IMR-90 (cell line): ENCODE measurements around the gene FNDC3B. TPM values are rescaled to one million over a fixed set of nuclear protein-coding genes. Genes with fewer than 3 reads are reported as not detected.

Source experiments
- ATAC-seq: fragments of 200-7000 bp; cut with Tn5 transposase; 2 replicates; pipeline ENCODE4 v1.9.1; 2020; ENCODE audit warnings: low read depth, mild to moderate bottlenecking, moderate library complexity
- BruUV-seq: library from RNA; stranded (reverse); fragments of 400-500 nt; replicated peaks from 2 replicates; lab custom pipeline; 2021; lab: Mats Ljungman, UMichigan
- CTCF ChIA-PET: fragments of 300-600 bp; formaldehyde crosslinking; extraction: SDS; loops from one replicate; lab custom pipeline; 2021; ENCODE audit warnings: antibody characterized with exemption; lab: Yijun Ruan, JAX
- POLR2A ChIA-PET: fragments of 300-600 bp; sonication (Branson Sonifier 250); formaldehyde crosslinking; loops from one replicate; lab custom pipeline; 2022; ENCODE audit warnings: antibody characterized with exemption; ENCODE audit not compliant: unreplicated experiment; lab: Charles Lee
- DNase-seq: peaks from one replicate; pipeline ENCODE4 v3.0.0; 2013
- H2AFZ ChIP-seq: replicated peaks from 2 replicates; pipeline ENCODE3; 2013; ENCODE audit warnings: low read length, mild to moderate bottlenecking; ENCODE audit not compliant: poor library complexity
- H2AK5ac ChIP-seq: 2 replicates; pipeline ENCODE4 v1.6.1; 2013; ENCODE audit warnings: low read depth, low read length, inconsistent platforms
- H2AK9ac ChIP-seq: replicated peaks from 2 replicates; pipeline ENCODE3; 2013; ENCODE audit warnings: mild to moderate bottlenecking, low read depth, low read length, moderate library complexity; ENCODE audit not compliant: poor library complexity
- H2BK120ac ChIP-seq: 2 replicates; pipeline ENCODE4 v1.6.1; 2013; ENCODE audit warnings: low read depth, low read length, inconsistent platforms
- H2BK15ac ChIP-seq: 3 replicates; pipeline ENCODE4 v1.6.1; 2013; ENCODE audit warnings: low read depth, low read length, inconsistent platforms
- H2BK20ac ChIP-seq: 2 replicates; pipeline ENCODE4 v1.6.1; 2013; ENCODE audit warnings: low read depth, mild to moderate bottlenecking, inconsistent platforms, low read length, moderate library complexity
- H2BK5ac ChIP-seq: 2 replicates; pipeline ENCODE4 v1.6.1; 2013; ENCODE audit warnings: mild to moderate bottlenecking, low read depth, low read length, inconsistent platforms; ENCODE audit not compliant: poor library complexity, severe bottlenecking
- H3K14ac ChIP-seq: replicated peaks from 2 replicates; pipeline ENCODE4 v1.6.1; 2013; ENCODE audit warnings: low read depth, low read length, inconsistent platforms
- H3K18ac ChIP-seq: 2 replicates; pipeline ENCODE4 v1.6.1; 2013; ENCODE audit warnings: low read depth, low read length, control low read depth
- H3K23ac ChIP-seq: 2 replicates; pipeline ENCODE4 v1.6.1; 2013; ENCODE audit warnings: low read depth, low read length, inconsistent platforms
- H3K27ac ChIP-seq: 2 replicates; pipeline ENCODE4 v1.5.1; 2013; ENCODE audit warnings: mild to moderate bottlenecking, control low read depth, low read length; ENCODE audit not compliant: insufficient read depth
- H3K27me3 ChIP-seq: 2 replicates; pipeline ENCODE4 v1.6.1; 2013; ENCODE audit warnings: low read length; ENCODE audit not compliant: control insufficient read depth, insufficient read depth
- H3K36me3 ChIP-seq: 2 replicates; pipeline ENCODE4 v1.6.1; 2013; ENCODE audit warnings: low read length, mixed read lengths; ENCODE audit not compliant: control insufficient read depth, insufficient read depth
- H3K4ac ChIP-seq: 2 replicates; pipeline ENCODE4 v1.6.1; 2013; ENCODE audit warnings: low read depth, low read length, inconsistent platforms
- H3K4me1 ChIP-seq: 2 replicates; pipeline ENCODE4 v1.6.1; 2013; ENCODE audit warnings: low read length, mixed read lengths; ENCODE audit not compliant: control insufficient read depth, insufficient read depth
- H3K4me2 ChIP-seq: 2 replicates; pipeline ENCODE4 v1.6.1; 2013; ENCODE audit warnings: low read depth, mild to moderate bottlenecking, control low read depth, low read length, moderate library complexity
- H3K4me3 ChIP-seq: 2 replicates; pipeline ENCODE4 v1.5.1; 2013; ENCODE audit warnings: low read depth, mild to moderate bottlenecking, control low read depth, low read length, moderate library complexity; ENCODE audit not compliant: insufficient read depth
- H3K56ac ChIP-seq: 2 replicates; pipeline ENCODE4 v1.6.1; 2013; ENCODE audit warnings: low read length, inconsistent platforms; ENCODE audit not compliant: insufficient read depth; ENCODE audit errors: extremely low read depth
- H3K79me1 ChIP-seq, 2 experiments: 2 replicates each; pipeline ENCODE4 v1.6.1; 2013; ENCODE audit warnings: low read length in 2 of 2, inconsistent platforms in 1 of 2, low read depth in 1 of 2
- H3K9ac ChIP-seq: 2 replicates; pipeline ENCODE4 v1.6.1; 2013; ENCODE audit warnings: low read depth, low read length, control low read depth
- H3K9me1 ChIP-seq: 2 replicates; pipeline ENCODE4 v1.6.1; 2013; ENCODE audit warnings: low read length, inconsistent platforms; ENCODE audit not compliant: insufficient read depth
- H3K9me3 ChIP-seq: 2 replicates; pipeline ENCODE4 v1.6.1; 2013; ENCODE audit warnings: low read length; ENCODE audit not compliant: control insufficient read depth, insufficient read depth
- H4K20me1 ChIP-seq: 2 replicates; pipeline ENCODE4 v1.6.1; 2013; ENCODE audit warnings: low read length, inconsistent platforms; ENCODE audit not compliant: insufficient read depth
- H4K5ac ChIP-seq: 2 replicates; pipeline ENCODE4 v1.6.1; 2013; ENCODE audit warnings: mild to moderate bottlenecking, low read depth, low read length, control low read depth
- H4K8ac ChIP-seq, 2 experiments: 2 replicates each; pipeline ENCODE4 v1.6.1; 2013; ENCODE audit warnings: low read depth in 2 of 2, low read length in 2 of 2, control low read depth in 1 of 2, inconsistent platforms in 1 of 2
- H4K91ac ChIP-seq: 2 replicates; pipeline ENCODE4 v1.6.1; 2013; ENCODE audit warnings: low read depth, low read length, inconsistent platforms; ENCODE audit not compliant: insufficient read depth
- BHLHE40 ChIP-seq: fragments of 150-350 bp; IDR thresholded peaks from 2 replicates; pipeline ENCODE4 v1.6.1; 2016; ENCODE audit warnings: mild to moderate bottlenecking, low read depth, low read length
- CEBPB ChIP-seq: IDR thresholded peaks from 2 replicates; pipeline ENCODE4 v1.6.1; 2012; ENCODE audit warnings: low read depth, low read length, improper control_type of control experiment
- MXI1 ChIP-seq: IDR thresholded peaks from 2 replicates; pipeline ENCODE4 v1.6.1; 2012; ENCODE audit warnings: low read depth, mild to moderate bottlenecking, low read length, moderate library complexity, borderline replicate concordance
- NFE2L2 ChIP-seq: fragments of 150-350 bp; IDR thresholded peaks from 2 replicates; pipeline ENCODE4 v1.6.1; 2016; ENCODE audit warnings: low read depth, mild to moderate bottlenecking, low read length
- RCOR1 ChIP-seq: IDR thresholded peaks from 2 replicates; pipeline ENCODE4 v1.6.1; 2012; ENCODE audit warnings: mild to moderate bottlenecking, low read length, improper control_type of control experiment; ENCODE audit not compliant: insufficient replicate concordance
- WGBS, 2 experiments: methylation state at CpG; one replicate each; pipeline versions ENCODE4 v1.1.5 to v1.1.7; 2013; ENCODE audit warnings: missing lambda C conversion rate in 2 of 2; ENCODE audit not compliant: insufficient read length in 1 of 2; ENCODE audit errors: extremely low coverage in 2 of 2; 5-methylcytosine and 5-hydroxymethylcytosine counted together
- dilution Hi-C: fragments of 300-500 bp; cut with HindIII; formaldehyde crosslinking; loops from one replicate; pipeline ENCODE4 v1.14.3; 2018; ENCODE audit warnings: low sequenced_read_pairs; ENCODE audit not compliant: unreplicated experiment
- in situ Hi-C: fragments of 300-500 bp; cut with MboI; formaldehyde crosslinking; loops from 3 replicates; pipeline ENCODE4 v1.14.3; 2019; ENCODE audit warnings: low sequenced_read_pairs, inconsistent platforms, mixed read lengths
- intact Hi-C: fragments of 100-400 bp; cut with micrococcal nuclease; formaldehyde crosslinking; loops from 2 replicates; pipeline ENCODE4 v1.10.0; 2022
- polyA plus RNA-seq, 3 experiments: library from polyadenylated mRNA; depleted of rRNA; stranded (reverse); fragments of >200 nt; gene quantifications; 2 replicates each; pipeline ENCODE4 v1.2.3, GENCODE V29; 2012; ENCODE audit warnings: low replicate concordance in 1 of 3
- total RNA-seq: library from RNA; depleted of rRNA; stranded (reverse); fragments of >200 nt; gene quantifications from 2 replicates; pipeline ENCODE4 v1.2.3, GENCODE V29; 2012
- TF ChIP-seq, protein P1 (sequence below): fragments of 150-350 bp; IDR thresholded peaks from 2 replicates; pipeline ENCODE4 v1.6.1; 2017; ENCODE audit warnings: mild to moderate bottlenecking, antibody characterized with exemption, low read length, low read depth

Gene FNDC3B
- total and polyA plus RNA-seq, 2 of the 4 experiments (the other 2 are of a cell fraction) = 23.9 to 150 TPM

DNA sequence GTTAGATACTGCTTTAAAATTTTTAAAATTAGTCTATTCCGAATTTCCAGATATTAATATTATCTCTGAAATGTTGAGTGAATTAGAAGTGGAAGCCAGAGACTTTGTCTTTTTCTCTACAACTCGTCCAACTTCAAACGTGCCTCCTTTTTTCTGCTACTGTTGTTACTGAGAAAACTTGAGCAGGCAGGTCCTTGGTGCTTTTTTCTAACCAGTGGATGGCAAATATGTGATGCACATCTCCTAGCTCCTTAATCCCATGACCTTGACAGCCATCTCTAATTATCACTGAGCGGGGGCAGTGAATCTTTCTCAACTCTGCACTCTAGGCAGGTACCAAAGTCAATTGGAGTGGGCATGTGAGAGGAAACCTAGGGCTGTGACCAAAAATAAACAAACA is 50.7 kb downstream of the FNDC3B start:
- H3K14ac ChIP-seq = no peak overlapping the region
- no peak overlapping the region for H4K8ac ChIP-seq
- no peak overlapping the region for H3K9ac ChIP-seq
- WGBS, 2 experiments = no CpG with 5 or more reads among the region's 4 CpGs
- H2AFZ ChIP-seq = no peak overlapping the region
- no peak overlapping the region for H2BK120ac ChIP-seq
- H3K27ac ChIP-seq = no peak overlapping the region
- H2BK5ac ChIP-seq = no peak overlapping the region
- H4K91ac ChIP-seq = no peak overlapping the region
- dilution Hi-C loops (no loop called here), in situ Hi-C loops (no loop called here), intact Hi-C loops (no loop called here)
- H3K4me2 ChIP-seq = no peak overlapping the region
- H2BK20ac ChIP-seq = no peak overlapping the region
- TF ChIP-seq MXI1 (no peak), CEBPB (no peak), NFE2L2 (no peak), RCOR1 (no peak), BHLHE40 (no peak)
- TF ChIP-seq, protein P1, sequence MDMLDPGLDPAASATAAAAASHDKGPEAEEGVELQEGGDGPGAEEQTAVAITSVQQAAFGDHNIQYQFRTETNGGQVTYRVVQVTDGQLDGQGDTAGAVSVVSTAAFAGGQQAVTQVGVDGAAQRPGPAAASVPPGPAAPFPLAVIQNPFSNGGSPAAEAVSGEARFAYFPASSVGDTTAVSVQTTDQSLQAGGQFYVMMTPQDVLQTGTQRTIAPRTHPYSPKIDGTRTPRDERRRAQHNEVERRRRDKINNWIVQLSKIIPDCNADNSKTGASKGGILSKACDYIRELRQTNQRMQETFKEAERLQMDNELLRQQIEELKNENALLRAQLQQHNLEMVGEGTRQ = no peak
- H3K4me3 ChIP-seq = no peak overlapping the region
- ATAC-seq (no peak), DNase-seq (no peak)
- H3K18ac ChIP-seq = no peak overlapping the region
- H3K23ac ChIP-seq = no peak overlapping the region; the same call in 1 of the 2 replicates
- CTCF ChIA-PET = no interaction called here
- no peak overlapping the region for H3K56ac ChIP-seq
- H3K4me1 ChIP-seq = peaks cover 6% of the 10 kb centered on the region
- POLR2A ChIA-PET = no interaction called here
- H4K5ac ChIP-seq = no peak overlapping the region
- H3K9me1 ChIP-seq = peaks cover 11% of the 10 kb centered on the region
- H2AK9ac ChIP-seq = no peak overlapping the region
- H3K9me3 ChIP-seq = no peaks in the 10 kb centered on the region
- H3K27me3 ChIP-seq = no peaks in the 10 kb centered on the region
- peaks cover 5% of the 10 kb centered on the region; the same call in 1 of the 2 replicates for H3K36me3 ChIP-seq
- H4K20me1 ChIP-seq = peaks cover 80% of the 10 kb centered on the region
- no peak overlapping the region for H2BK15ac ChIP-seq
- peaks cover 29 to 76% of the 10 kb centered on the region in 2 experiments for H3K79me1 ChIP-seq
- no peak overlapping the region for H3K4ac ChIP-seq
- H2AK5ac ChIP-seq = no peak overlapping the region
- BruUV-seq = no TSS peak
